ENCODE results near the gene CEP41. TPM values are rescaled to one million over a fixed set of nuclear protein-coding genes. Genes with fewer than 3 reads are reported as not detected.

The CEP41 gene
- total RNA-seq, 4 donors from 2014 or later: 1.6 to 6.6 (median 3.0) TPM

- peak in 1 of 2 donors; percentile 82 for DNase-seq (ENCODE audit: low spot score in 2 of 2)
- 72 to 95% methylated on average over 2 to 5 of the region's 5 CpGs for WGBS, 2 donors
- intact Hi-C loops (cut with DNase I; ENCODE audit: low total_unique reads): no loop called here
- TF ChIP-seq CTCF (IDR thresholded peaks at IDR 0.05) (no peak), POLR2A (IDR thresholded peaks at IDR 0.05) (no peak)
- H3K4me3 ChIP-seq (ENCODE audit: low read depth, poor library complexity, severe bottlenecking): no peak overlapping the region
Measured at GRCh38 chr7:130359276-130359857, 81.4 kb downstream of the CEP41 start.

GRCh38 chr7:130358471-130358870 is 82.3 kb downstream of the CEP41 start:
- peak in 1 of 2 donors; percentile 64 for DNase-seq (ENCODE audit: low spot score in 2 of 2)
- WGBS, 2 donors: 91 to 97% methylated on average over 4 of the region's 4 CpGs
- TF ChIP-seq POLR2A (IDR thresholded peaks at IDR 0.05) (no peak), CTCF (IDR thresholded peaks at IDR 0.05) (no peak)
- intact Hi-C loops (cut with DNase I; ENCODE audit: low total_unique reads): no loop called here
- H3K4me3 ChIP-seq (ENCODE audit: low read depth, poor library complexity, severe bottlenecking): no peak overlapping the region

- TF ChIP-seq POLR2A (IDR thresholded peaks at IDR 0.05): no peak
- TF ChIP-seq CTCF (IDR thresholded peaks at IDR 0.05): no peak
- DNase-seq (ENCODE audit: low spot score in 2 of 2): peak; percentile 78 to 93
- intact Hi-C loops (cut with DNase I; ENCODE audit: low total_unique reads): no loop called here
- WGBS, 2 donors: 39 to 43% methylated on average over 16 of the region's 16 CpGs
- H3K4me3 ChIP-seq (ENCODE audit: low read depth, poor library complexity, severe bottlenecking): no peak overlapping the region
Measured at GRCh38 chr7:130356876-130357611, 83.8 kb downstream of the CEP41 start.

- intact Hi-C loops (cut with DNase I; ENCODE audit: low total_unique reads): no loop called here
- no peak for TF ChIP-seq POLR2A (IDR thresholded peaks at IDR 0.05)
- TF ChIP-seq CTCF (IDR thresholded peaks at IDR 0.05): no peak
- peak; percentile 43 to 90 for DNase-seq (ENCODE audit: low spot score in 2 of 2)
- H3K4me3 ChIP-seq (ENCODE audit: low read depth, poor library complexity, severe bottlenecking): no peak overlapping the region
- 23 to 28% methylated on average over 9 of the region's 9 CpGs for WGBS, 2 donors
Measured at GRCh38 chr7:130356121-130356875, 84.5 kb downstream of the CEP41 start.

- WGBS, 2 donors: 78 to 85% methylated on average over 7 of the region's 7 CpGs
- TF ChIP-seq POLR2A (IDR thresholded peaks at IDR 0.05) (no peak), CTCF (IDR thresholded peaks at IDR 0.05) (no peak)
- intact Hi-C loops (cut with DNase I; ENCODE audit: low total_unique reads): no loop called here
- H3K4me3 ChIP-seq (ENCODE audit: low read depth, poor library complexity, severe bottlenecking): no peak overlapping the region
- peak in 1 of 2 donors; percentile 72 for DNase-seq (ENCODE audit: low spot score in 2 of 2)
Measured at GRCh38 chr7:130353196-130353595, 87.6 kb downstream of the CEP41 start.

All from lower leg skin (tissue), 4 donors.